ENCODE measurements around the gene METTL13.

GRCh38 chr1:171828794-171829193 is 47.3 kb downstream of the METTL13 start:
- no peak for TF ChIP-seq EZH2 (IDR thresholded peaks at IDR 0.05; ENCODE audit: borderline replicate concordance, insufficient read depth, low read depth, low read length, poor library complexity, severe bottlenecking)
- TF ChIP-seq, protein P1, sequence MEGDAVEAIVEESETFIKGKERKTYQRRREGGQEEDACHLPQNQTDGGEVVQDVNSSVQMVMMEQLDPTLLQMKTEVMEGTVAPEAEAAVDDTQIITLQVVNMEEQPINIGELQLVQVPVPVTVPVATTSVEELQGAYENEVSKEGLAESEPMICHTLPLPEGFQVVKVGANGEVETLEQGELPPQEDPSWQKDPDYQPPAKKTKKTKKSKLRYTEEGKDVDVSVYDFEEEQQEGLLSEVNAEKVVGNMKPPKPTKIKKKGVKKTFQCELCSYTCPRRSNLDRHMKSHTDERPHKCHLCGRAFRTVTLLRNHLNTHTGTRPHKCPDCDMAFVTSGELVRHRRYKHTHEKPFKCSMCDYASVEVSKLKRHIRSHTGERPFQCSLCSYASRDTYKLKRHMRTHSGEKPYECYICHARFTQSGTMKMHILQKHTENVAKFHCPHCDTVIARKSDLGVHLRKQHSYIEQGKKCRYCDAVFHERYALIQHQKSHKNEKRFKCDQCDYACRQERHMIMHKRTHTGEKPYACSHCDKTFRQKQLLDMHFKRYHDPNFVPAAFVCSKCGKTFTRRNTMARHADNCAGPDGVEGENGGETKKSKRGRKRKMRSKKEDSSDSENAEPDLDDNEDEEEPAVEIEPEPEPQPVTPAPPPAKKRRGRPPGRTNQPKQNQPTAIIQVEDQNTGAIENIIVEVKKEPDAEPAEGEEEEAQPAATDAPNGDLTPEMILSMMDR (IDR thresholded peaks at IDR 0.05): no peak

Measured in B cell (primary cell).